ENCODE data around the gene PCP4L1.
A peak's percentile ranks its signal among the peaks of the same experiment; 100 is the strongest.
"Not testable (repeated sequence)": the region's sequence is repeated elsewhere in the genome, so short reads cannot be mapped to it uniquely, and the experiment has no call there.

The PCP4L1 gene

DNA sequence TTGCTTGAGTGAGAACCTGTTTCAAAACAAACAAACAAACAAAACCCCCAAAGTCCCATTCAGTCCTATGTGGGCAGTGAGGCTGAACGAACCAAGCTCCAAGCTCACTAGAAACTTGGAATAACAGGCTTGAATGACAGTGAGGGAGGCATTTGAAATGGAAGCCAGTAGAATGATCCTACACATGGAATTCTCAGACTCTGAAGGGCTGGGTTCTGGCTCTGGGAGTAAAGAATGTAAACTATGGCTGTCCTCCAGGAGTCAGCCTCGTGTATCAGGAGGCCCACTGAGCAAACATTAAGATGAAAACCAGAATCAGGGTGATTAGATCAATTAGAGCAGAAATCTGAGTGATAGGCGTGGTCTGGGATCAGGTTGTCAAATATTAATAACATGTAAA is 14.9 kb downstream of the PCP4L1 start:
- DNase-seq, result no peak

GRCh38 chr1:161274874-161275273 is 16.3 kb downstream of the PCP4L1 start:
- DNase-seq, result no peak

DNA sequence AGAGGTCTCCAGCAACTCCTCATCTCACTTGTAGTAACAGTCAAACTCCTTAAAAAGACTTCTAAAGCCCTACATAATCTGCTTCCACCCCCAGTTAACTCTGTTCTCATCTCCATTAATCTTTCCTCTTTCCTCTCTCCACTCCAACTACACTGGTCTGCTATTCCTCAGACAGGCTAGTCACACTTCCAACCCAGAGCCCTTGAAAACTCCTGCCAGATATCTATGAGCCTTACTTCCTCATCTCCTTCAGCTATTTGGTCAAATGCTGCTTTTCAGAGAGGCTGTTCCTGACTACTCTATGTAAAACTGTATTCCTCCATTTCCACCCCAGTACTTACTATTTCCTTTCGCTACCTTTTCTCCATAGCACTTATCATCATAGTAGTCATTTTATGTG is 24.4 kb downstream of the PCP4L1 start:
- DNase-seq, result no peak

- no peak for DNase-seq
Observed at GRCh38 chr1:161285113-161285512, 26.6 kb downstream of the PCP4L1 start.

DNA sequence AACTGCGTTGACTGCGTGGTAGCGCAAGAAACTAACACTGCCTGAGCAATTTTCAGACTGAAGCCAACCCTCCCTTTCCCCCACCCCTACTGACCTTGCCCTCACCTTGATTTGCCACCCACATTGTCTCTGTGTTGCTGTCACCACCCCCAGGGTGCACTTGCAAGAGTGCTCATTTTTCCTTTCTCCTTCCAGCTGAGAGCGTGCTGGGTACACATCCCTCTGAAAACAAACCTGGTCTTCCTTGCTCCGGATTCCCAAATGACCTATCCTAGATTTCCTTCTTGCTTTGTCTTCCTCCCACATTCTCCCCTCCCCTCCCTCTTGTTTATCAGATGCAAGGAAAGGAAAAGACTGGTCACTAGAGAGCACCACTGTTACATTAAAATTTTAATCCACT is 27.0 kb downstream of the PCP4L1 start:
- DNase-seq, result no peak

DNA sequence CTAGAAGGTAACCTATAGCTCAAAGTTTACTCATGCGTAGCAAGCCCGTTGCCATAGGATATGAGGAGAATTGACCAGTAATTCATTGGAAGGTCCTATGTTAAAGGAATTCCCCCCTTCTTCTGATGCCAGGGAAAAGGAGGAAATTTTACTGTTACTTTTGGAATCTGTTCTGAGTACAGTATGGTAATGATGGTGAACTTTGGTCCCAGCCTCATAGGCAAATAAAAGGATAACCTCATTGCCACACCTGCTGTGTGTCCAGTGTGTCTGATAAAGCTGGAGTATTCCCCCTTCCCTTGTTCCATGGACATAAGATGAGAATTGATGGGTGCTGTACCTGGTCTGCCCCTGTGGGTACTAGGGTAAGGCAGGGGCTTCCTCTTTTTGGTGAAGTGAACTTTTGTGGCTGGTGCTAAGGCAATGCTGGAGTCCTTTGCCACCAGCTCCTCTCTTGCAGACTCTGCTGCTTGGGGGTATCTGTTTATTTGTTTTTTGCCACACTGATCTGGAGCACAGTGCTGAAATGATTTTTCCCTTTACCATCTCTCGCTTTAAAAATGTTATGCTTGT is 29.0 kb downstream of the PCP4L1 start:
- no peak for DNase-seq

DNA sequence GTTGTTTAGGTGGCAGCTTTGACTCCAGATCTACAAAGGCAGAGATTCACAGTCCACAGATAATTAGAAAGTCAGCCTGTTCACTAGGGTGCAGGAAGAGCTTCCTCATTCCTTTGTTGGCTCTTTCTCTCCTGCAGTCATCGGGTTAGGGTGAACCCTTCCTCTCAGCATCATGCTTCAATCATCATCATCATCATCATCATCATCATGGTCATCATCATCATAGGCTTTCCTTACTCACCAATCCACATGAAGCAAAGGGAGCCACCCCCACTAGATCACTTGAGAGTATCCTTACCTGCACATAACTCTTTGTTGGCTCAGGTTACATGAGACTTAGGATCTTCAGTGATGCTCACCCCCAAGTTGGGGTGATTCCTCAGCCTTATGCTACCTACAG is 32.2 kb downstream of the PCP4L1 start:
- DNase-seq, result no peak

GRCh38 chr1:161297415-161297814 is 38.9 kb downstream of the PCP4L1 start:
- DNase-seq, result no peak

DNA sequence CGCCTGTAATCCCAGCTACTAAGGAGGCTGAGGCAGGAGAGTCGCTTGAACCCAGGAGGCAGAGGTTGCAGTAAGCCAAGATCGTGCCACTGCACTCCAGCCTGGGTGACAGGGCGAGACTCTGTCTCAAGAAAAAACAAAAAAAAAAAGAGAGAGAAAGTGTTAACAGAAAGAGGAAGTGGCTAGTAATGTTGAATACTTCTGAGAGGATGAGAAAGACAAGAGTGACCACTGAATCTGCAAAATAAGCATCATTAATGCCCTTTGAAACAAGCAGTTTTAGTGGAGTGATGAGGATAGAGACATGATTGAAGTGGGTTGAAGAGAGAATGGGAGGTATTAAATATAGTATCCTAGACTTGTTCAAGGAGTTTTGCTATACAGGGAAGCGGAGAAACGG is 39.6 kb downstream of the PCP4L1 start:
- peak; percentile 59 for DNase-seq

DNA sequence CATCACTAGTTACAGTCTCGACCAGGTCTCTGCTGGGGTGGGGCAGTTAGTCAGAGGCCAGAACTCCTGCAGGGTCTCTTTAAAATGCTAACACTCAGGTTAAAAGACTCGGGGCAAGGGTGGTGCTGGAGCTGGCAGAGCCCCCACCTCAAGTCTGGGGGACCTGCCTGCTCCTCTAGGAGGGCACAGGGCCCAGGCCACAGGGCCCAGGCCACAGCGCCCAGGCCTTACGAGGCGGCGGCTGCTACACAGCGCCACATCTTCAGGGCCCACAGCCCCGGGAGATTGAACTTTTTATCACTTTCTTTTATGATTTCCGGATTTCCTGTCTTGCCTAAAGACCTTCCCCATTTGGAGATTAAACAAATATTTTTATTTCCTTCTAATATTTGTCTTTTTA is 40.8 kb downstream of the PCP4L1 start:
- DNase-seq, result no peak

DNA sequence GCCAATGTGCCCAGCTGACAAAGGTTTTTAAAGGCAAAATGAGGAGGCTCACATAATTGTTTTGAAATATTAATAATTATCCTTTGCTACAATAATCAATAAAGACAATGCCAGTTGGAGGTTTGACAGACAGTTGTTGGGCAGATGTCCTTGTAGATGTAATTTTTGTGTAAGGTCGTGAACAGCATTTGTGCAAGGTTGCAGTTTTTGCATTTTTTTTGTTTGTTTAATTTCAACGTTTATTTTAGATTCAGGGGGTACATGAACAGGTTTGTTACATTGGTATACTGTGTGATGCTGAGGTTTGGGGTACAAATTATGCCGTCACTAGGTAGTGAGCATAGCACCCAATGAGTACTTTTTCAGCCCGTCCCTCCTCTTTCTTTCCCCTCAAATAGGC is 41.9 kb downstream of the PCP4L1 start:
- DNase-seq, result no peak

DNA sequence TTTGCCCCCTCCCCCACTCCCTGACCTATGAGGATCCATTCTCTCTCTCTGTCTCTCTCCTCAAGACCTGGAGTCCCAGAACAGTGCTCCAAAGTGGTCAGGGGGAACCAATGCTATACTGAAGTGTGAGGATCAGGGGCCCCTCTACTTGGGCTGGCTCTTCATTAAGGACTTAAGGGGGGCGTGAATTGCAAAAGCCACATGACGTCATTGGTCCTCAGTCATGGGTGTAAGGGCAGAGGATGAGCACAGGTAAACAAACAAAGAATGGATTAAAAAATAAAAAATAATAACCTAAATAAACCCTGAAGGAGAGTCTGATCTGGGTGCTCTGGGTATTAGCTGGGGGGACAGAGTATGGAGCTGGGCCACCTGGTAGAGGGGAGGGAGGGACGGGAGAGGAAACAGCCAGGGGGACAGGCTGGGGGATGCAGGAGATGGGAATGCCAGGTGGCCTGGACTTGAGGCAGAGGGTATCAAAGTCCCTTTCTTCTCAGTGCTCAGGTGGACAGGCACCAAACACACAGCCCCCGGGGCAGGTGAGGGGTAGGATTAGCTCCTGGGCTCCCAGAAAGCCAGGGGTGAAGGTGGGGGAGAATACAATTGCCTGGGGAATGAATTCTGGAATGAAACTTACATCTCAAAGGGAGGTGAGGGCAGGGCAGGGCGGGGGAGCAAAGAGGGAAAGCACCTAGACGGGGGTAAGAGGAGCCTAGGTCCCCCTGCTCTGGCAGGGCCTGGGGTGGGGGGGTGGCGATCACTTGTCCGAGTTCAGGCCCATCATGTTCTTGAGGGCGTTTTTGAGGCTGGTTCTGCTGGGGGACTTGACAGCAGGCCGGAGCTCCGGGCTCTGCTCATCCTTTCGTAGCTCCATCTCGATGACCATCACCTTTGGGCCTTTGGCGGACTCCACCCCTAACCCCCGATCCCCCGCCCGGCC is 46.7 kb downstream of the PCP4L1 start:
- no peak for DNase-seq

- DNase-seq, result peak; percentile 40
Observed at GRCh38 chr1:161305867-161306519, 47.4 kb downstream of the PCP4L1 start.

DNA sequence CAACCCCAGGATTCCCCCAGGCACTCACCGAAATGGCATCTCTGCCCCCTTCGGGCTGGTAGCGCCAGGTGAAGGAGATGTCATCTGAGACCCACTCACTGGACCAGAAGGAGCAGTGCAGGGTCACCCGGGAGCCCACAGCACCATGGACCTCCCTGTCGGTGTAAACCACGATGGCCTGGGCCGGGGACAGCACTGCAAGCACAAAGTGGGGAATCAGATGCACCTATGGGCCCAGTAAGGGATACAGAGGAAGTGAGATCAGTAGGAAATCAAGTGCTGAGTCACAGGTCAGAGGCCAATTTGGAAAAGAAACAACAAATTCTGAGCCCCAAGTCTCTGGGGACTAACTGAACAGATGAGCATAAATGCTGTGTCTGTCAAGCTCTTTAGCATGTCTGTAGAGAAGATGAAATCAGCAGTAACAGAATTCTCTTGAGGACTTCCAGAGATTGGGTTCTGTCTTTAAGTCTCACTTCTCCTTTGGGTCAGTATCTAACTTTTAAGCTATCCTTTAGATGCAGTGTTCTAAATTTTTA is 48.8 kb downstream of the PCP4L1 start:
- peak; percentile 30 for DNase-seq

DNA sequence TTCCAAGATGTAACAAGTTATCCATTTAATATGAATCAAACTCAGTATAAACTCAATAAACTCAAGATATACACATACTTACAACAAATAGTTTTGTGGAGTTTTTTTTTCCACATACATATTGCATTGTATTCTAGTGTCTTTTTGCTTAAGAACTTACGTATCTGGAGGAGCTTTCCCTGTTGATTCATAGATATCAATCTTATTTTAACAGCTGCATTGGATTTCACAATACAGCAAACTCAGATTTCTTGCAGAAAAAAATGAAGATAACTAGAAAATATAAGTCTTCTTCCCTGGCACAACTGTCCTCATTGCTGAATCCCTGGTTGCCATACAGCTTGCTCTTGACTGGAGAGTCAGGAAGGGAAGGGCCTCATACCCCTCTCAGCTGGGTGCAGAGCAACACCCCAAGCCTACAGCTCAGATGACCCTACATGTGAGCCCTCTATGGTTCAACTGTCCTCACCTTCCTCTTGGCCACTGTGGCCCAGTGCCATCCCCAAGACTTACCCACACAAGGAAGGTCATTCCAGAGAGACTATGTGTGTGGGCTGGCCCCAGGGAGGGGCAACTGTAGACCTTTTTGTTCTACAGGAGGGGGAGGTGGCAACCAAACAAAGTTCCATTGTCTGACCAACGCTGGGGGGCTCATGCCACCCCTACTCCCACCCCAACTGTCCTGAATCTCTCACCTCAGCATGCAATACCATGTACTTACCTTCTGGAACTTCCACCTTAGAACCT is 49.5 kb downstream of the PCP4L1 start:
- no peak for DNase-seq

GRCh38 chr1:161309868-161310267 is 51.3 kb downstream of the PCP4L1 start, which contains the start of gene MPZ:
MPZ (minus strand) TSS chr1:161309968; CDS start chr1:161309905, 63 bp downstream.
- no peak for DNase-seq

- DNase-seq, result no peak
Observed at GRCh38 chr1:161311595-161312181, 53.1 kb downstream of the PCP4L1 start.

- DNase-seq, result no peak
Observed at GRCh38 chr1:161313554-161314200, 55.1 kb downstream of the PCP4L1 start.

DNA sequence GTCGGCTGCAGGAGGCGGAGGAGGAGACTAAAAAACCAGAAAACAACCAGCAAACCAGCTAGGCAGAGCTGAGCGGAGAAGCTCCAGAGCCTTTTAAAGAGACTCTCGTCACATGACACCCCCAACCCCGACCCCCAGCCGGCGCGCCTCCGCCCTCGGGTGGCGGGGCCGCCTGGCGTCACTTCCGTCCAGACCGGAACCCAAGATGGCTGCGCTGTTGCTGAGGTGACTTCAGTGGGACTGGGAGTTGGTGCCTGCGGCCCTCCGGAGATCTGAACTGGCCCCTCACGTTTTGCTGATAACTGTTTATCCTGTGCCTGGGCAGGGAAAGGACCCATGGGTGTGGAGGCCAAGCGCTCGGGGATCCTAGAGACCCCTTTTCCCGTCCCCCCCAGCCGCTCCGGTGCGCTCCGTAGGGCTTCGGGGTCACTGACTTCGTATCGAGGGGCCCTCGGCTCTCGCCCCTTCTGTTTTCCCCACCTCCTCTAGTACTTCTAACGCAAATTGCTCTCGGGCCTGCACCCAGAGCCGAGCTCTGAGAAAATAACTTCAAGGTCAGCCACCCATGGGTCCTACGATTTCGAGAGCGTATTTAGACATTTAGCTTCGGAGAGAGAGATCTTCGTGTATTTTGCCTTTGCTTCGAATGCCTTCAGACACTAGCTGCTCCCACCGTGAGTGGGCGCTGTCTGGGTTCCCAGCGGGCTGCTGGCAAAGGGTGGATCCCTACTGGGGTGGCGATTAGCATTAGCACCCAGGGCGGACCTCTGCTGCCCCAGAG is 55.8 kb downstream of the PCP4L1 start, which contains the start of gene SDHC:
SDHC (plus strand) TSS at position 181 of the 781 bp plus-strand sequence; CDS start at position 206, 25 bp downstream.
- peak; percentile 91 for DNase-seq

GRCh38 chr1:161315841-161316674 is 57.5 kb downstream of the PCP4L1 start:
- not testable (repeated sequence) for DNase-seq

Measured in RPMI8226 (cell line).